ENCODE results near the gene L3MBTL4. TPM values are rescaled to one million over a fixed set of nuclear protein-coding genes. Genes with fewer than 3 reads are reported as not detected.

The L3MBTL4 gene
- total RNA-seq, 1 experiment from 2014 or later: 10.6 TPM

DNA sequence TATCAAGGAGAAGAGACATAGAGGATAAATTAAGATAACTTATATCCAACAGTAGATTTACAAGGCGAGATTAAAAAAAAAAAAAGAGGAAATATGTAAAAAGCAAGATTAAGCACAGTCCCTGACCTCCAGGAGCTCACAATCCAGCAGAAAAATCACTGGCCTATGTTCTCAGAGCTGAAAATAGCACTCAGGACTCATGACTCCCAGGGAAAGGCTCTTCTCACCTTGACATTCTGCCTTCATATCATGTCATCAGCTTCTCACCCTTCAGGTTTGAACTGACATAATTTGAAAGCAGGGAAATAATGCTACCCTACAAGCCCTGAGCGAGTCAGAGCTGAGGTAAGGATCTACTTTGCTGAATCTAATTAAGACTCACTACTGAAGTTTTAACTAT lies 82.8 kb downstream of the L3MBTL4 start:
- no peak overlapping the region for H3K27ac ChIP-seq
- H3K9me3 ChIP-seq (replicated peaks): no peaks in the 10 kb centered on the region
- no peaks in the 10 kb centered on the region for H3K36me3 ChIP-seq
- no peak overlapping the region for H3K4me3 ChIP-seq
- no peaks in the 10 kb centered on the region for H3K4me1 ChIP-seq (replicated peaks)
- no peak for DNase-seq (ENCODE audit: low read depth in 1 of 2, low spot score in 2 of 2)
- H3K27me3 ChIP-seq (replicated peaks): no peaks in the 10 kb centered on the region

DNA sequence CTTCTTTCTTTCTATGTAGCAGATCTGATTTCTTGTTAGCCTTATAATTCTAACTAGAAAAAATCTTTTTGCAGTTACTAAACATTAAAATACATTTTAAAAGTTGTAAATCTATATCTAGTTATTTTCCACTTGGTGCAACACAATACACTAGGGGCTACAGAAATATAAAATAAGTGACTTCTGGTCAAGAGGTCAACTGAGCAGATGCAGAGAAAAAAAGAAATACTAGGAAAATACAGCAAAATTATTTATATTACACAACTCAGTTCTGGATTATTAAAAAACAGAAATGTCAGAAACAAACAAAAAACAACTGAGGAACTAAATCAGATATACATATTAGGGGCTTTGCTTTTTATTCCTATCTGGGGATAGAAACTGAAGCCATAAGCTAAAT lies 83.9 kb downstream of the L3MBTL4 start:
- Histone ChIP-seq H3K4me3 (no peak overlapping the region), H3K27me3 (replicated peaks) (no peaks in the 10 kb centered on the region), H3K4me1 (replicated peaks) (no peaks in the 10 kb centered on the region), H3K36me3 (no peaks in the 10 kb centered on the region), H3K27ac (no peak overlapping the region), H3K9me3 (replicated peaks) (no peaks in the 10 kb centered on the region)
- DNase-seq (ENCODE audit: low read depth in 1 of 2, low spot score in 2 of 2): no peak

DNA sequence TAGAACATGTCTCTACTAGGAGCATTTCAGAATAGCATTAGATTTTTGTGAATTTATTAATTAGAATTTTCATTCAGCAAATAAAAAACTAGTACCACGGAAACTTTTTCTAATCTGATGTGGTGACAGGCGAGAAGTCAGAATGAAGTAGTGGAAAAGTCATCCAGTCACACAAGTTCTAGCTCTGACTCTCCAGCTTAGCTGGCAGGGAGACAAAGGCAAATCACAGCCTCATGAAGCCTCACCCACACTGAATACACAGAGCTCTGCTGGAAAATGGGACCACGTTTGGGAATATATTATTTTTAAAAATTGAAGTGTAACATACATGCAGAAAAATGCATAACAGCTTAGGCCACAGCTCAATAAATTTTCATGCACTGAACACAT lies 86.1 kb downstream of the L3MBTL4 start:
- Histone ChIP-seq H3K9me3 (replicated peaks) (peaks cover 7% of the 10 kb centered on the region; the same call in 1 of the 2 replicates), H3K4me3 (no peak overlapping the region), H3K27ac (no peak overlapping the region), H3K36me3 (no peaks in the 10 kb centered on the region), H3K27me3 (replicated peaks) (no peaks in the 10 kb centered on the region), H3K4me1 (replicated peaks) (no peaks in the 10 kb centered on the region)
- no peak for DNase-seq (ENCODE audit: low read depth in 1 of 2, low spot score in 2 of 2)

DNA sequence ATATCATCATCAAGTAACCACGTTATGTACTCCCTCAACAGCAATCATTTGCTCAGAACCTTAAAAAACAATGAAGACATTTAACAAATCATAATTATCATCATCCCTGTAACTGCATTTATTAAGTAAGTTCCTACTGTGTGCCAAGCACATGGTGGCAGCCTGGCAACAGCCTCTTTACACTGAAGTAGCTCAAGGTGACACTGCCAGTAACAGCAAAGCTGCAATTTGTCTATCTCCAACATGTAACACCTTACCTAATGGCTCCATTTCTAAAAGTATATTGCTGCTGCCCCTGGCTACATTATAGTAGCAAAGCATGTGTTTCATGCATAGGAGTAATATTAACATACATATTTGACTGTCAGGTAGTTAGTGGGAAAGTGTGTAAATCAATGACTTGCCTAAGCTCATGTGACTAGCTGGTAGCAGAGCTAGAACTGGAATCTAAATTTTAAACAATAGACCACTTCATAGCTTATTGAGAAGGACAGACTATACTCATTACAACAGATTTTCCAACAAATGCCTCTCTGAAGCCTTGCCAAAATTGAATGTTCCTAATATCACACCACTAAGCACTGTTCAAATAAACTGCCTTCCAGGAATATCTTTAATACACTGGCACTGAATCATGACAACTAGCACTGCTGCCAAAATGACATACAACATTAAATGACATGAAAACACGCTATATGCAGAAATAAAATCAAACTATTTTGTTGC lies 86.7 kb downstream of the L3MBTL4 start:
- no peak overlapping the region for H3K27ac ChIP-seq
- H3K9me3 ChIP-seq (replicated peaks): peaks cover 7% of the 10 kb centered on the region

DNA sequence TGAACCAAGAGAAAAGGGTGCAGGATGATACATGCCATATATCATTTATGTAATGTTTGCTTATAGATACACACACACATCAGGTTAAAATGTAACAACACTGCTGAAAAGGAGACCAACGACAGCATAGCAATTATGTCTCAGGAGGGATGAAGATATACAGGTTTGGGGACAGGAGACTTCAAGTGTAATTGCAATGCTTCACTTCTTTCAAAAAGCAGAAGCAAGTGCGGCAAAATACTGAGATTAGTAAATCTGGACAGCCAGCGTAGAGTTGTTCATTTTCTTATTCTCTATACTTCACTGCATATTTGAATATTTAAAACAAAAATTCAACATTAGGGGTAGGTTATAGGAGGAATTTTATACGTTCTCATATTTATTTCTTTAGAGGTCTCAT lies 87.2 kb downstream of the L3MBTL4 start:
- H3K27me3 ChIP-seq (replicated peaks): no peaks in the 10 kb centered on the region
- no peaks in the 10 kb centered on the region for H3K4me1 ChIP-seq (replicated peaks)
- H3K27ac ChIP-seq: no peak overlapping the region
- H3K4me3 ChIP-seq: no peak overlapping the region
- no peaks in the 10 kb centered on the region; the same call in 1 of the 2 replicates for H3K36me3 ChIP-seq
- DNase-seq (ENCODE audit: low read depth in 1 of 2, low spot score in 2 of 2): no peak
- H3K9me3 ChIP-seq (replicated peaks): peaks cover 7% of the 10 kb centered on the region

More for the DNA sequence above, 86.7 kb downstream of the L3MBTL4 start:
- H3K36me3 ChIP-seq: no peaks in the 10 kb centered on the region
- H3K27me3 ChIP-seq (replicated peaks): no peaks in the 10 kb centered on the region
- H3K4me3 ChIP-seq: no peak overlapping the region
- DNase-seq (ENCODE audit: low read depth in 1 of 2, low spot score in 2 of 2): no peak
- H3K4me1 ChIP-seq (replicated peaks): no peaks in the 10 kb centered on the region

DNA sequence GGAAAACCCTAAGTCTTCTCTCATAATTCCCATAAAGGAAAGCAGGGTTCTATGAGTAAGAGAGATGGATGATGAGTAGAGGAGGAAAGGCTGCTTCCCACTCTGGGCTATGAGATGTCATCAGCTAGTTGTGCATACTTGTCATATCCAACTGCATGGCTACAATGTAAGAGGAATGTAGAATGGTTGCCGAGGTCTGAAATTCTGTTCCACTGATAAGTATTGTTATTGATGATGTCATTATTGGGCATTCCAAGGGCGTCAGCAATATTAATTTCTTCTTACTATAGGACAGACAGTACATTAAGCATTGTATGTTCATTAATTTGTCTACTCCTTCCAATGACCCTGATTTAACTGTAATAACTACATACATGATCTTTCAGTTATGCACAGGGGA lies 88.1 kb downstream of the L3MBTL4 start:
- no peak for DNase-seq (ENCODE audit: low read depth in 1 of 2, low spot score in 2 of 2)
- H3K27me3 ChIP-seq (replicated peaks): no peaks in the 10 kb centered on the region
- H3K4me3 ChIP-seq: no peak overlapping the region
- peaks cover 7% of the 10 kb centered on the region for H3K9me3 ChIP-seq (replicated peaks)
- no peak overlapping the region for H3K27ac ChIP-seq
- H3K36me3 ChIP-seq: no peaks in the 10 kb centered on the region; the same call in 1 of the 2 replicates
- H3K4me1 ChIP-seq (replicated peaks): no peaks in the 10 kb centered on the region

DNA sequence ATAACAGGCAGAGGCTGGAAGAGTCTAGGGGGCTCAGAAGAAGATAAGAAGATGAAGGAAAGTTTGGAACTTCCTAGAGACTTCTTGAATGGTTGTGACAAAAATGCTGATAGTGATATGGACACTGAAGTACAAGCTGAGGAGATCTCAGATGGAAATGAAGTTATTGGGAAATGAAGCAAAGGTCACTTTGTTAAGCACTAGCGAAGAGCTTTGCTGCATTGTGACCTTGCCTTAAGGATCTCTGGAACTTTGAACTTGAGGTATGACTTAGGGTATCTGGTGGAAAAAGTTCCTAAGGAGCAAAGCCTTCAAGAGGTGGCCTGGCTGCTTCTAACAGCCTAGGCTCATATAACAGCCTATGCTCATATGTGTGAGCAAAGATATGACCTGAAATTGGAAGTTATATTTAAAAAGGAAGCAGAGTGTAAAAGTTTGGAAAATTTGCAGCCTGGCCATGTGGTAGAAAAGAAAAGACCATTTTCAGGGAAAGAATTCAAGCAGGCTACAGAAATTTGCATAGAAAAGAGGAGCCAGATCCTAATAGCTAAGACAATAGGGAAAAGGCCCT lies 91.3 kb downstream of the L3MBTL4 start:
- Histone ChIP-seq H3K9me3 (replicated peaks) (peaks cover 7% of the 10 kb centered on the region), H3K27me3 (replicated peaks) (no peaks in the 10 kb centered on the region), H3K27ac (no peak overlapping the region), H3K36me3 (no peaks in the 10 kb centered on the region; the same call in 1 of the 2 replicates), H3K4me3 (no peak overlapping the region), H3K4me1 (replicated peaks) (no peaks in the 10 kb centered on the region)
- DNase-seq (ENCODE audit: low read depth in 1 of 2, low spot score in 2 of 2): no peak

DNA sequence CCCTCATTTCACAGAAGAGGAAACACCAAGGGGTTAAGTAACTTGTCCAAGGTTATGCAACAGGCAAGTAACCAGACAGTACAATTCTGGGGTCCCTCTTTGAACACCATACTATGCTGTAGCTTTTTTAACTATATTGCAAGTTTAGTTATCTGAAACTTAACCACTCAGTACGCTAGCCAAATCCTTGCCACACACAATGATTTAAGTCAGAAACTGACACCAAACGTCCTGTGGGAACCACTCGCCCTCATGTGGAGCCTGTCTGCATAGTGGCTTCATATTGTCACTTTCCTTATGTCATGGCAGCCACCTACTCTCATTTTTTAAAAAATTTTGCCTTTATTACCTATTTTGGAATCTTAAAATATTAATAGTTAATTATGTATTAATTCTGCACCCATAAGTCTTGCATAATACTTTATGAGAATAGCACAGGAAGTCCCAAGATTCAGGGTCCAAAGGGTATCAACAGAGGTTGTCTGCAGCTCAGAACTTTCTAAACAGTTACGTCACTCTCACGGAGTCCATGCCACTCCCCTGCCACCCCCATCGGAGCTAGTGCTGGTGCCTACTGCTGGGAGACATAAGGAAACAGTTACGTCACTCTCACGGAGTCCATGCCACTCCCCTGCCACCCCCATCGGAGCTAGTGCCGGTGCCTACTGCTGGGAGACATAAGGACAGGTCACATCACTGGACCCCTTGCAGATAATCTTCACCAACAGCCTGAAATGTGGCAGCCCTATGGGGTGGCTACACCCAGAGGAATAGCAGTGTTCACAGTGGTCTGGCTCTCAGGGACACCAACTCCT lies 99.0 kb downstream of the L3MBTL4 start:
- no peaks in the 10 kb centered on the region for H3K27me3 ChIP-seq (replicated peaks)
- H3K4me1 ChIP-seq (replicated peaks): no peaks in the 10 kb centered on the region
- H3K36me3 ChIP-seq: no peaks in the 10 kb centered on the region
- H3K9me3 ChIP-seq (replicated peaks): no peaks in the 10 kb centered on the region
- no peak overlapping the region for H3K4me3 ChIP-seq
- H3K27ac ChIP-seq: no peak overlapping the region
- no peak for DNase-seq (ENCODE audit: low read depth in 1 of 2, low spot score in 2 of 2)

DNA sequence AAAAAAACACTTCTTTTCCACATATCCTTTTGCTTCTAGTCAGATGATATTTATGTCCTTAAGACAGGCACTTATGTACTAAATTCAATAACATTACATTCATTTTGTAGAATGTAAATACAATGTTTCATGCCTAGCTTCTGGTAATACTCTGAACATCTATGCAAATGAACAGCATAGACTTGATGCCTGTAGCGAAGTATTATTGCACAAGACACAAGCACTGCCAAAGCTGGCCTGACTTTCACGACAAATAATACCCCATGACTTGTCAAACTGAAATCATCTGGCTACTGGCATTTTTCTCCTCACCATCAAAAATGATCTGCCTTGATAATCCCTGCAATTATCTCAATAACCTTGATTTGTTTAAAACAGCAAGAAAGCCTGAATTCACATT lies 101.3 kb downstream of the L3MBTL4 start:
- H3K4me3 ChIP-seq: no peak overlapping the region
- no peak overlapping the region for H3K27ac ChIP-seq
- DNase-seq (ENCODE audit: low read depth in 1 of 2, low spot score in 2 of 2): no peak
- no peaks in the 10 kb centered on the region for H3K9me3 ChIP-seq (replicated peaks)
- H3K4me1 ChIP-seq (replicated peaks): no peaks in the 10 kb centered on the region
- no peaks in the 10 kb centered on the region for H3K27me3 ChIP-seq (replicated peaks)
- no peaks in the 10 kb centered on the region for H3K36me3 ChIP-seq

DNA sequence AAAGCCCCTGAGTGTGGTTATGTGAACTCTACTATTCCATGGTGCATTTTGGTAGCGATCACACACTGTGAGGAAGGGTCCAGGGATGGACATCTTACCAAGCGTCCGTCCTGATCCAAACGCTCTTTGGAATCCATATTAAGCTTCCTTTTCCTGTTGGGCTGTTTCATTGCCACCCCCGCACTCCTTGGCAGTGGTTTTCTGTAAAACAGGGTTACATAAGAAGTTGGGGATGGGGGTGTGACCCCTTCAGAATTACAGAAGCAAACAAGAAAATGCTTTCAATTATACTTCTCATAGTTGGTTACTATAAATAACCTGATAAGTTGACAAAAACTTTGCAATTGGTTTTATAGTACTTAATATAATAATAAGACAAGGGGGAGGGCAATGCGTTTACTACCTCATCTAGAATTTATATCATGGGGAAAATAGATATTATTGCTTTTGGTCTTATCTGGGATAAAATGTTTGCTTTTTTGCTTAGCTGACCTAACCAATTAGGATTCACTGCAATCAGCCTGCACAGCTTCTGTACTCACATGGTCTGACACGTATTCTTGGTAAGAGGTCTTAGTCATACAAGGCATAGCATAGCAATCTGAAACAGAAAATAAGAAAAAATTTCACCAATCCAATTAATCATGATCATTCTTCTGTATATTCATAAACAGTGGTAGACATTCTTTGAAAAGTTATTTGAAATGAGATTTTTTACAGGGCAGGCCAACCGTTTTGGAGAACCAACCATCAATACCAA lies 103.1 kb downstream of the L3MBTL4 start:
- Histone ChIP-seq H3K27ac (no peak overlapping the region), H3K27me3 (replicated peaks) (no peaks in the 10 kb centered on the region), H3K4me1 (replicated peaks) (no peaks in the 10 kb centered on the region), H3K9me3 (replicated peaks) (no peaks in the 10 kb centered on the region), H3K36me3 (no peaks in the 10 kb centered on the region), H3K4me3 (no peak overlapping the region)
- no peak for DNase-seq (ENCODE audit: low read depth in 1 of 2, low spot score in 2 of 2)

DNA sequence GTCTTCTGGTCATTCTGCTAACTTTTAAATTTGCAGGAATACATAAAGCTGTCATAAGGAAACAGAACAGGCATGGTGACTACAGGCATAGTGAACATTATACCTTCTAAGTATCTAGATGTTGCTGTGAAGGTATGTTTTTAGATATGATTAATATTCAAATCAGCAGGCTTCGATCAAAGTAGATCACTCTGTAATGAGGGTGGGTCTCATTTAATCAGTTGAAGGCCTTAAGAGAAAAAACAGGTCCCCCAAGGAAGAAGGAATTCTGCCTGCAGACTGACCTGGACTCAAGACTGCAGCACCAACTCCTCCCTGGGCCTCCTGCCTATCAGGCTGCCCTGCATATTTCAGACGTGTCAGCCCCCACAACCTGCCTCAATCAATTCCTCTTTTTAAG lies 104.0 kb downstream of the L3MBTL4 start:
- no peak overlapping the region for H3K27ac ChIP-seq
- H3K4me1 ChIP-seq (replicated peaks): no peaks in the 10 kb centered on the region
- no peaks in the 10 kb centered on the region for H3K36me3 ChIP-seq
- no peaks in the 10 kb centered on the region for H3K9me3 ChIP-seq (replicated peaks)
- no peak overlapping the region for H3K4me3 ChIP-seq
- H3K27me3 ChIP-seq (replicated peaks): no peaks in the 10 kb centered on the region
- DNase-seq (ENCODE audit: low read depth in 1 of 2, low spot score in 2 of 2): no peak

DNA sequence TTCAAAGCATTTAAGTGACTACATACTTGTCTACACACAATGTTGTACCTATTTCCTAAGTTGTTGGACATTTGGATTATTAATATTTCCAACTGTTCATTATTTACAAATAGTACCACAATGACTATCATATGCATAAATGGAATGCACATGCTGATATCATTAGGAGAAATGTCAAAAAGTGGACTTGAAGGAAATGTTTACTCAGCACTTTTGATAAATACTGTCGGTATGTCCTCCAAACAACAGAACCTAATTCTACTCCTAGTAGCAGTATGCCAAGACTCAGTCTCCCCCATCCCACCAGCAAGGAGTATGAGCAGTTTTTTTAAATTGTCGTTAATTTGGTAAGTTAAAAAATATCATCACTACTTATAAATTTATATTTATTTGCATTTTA lies 116.8 kb downstream of the L3MBTL4 start:
- Histone ChIP-seq H3K36me3 (no peaks in the 10 kb centered on the region), H3K4me3 (no peak overlapping the region), H3K27ac (no peak overlapping the region), H3K27me3 (replicated peaks) (no peaks in the 10 kb centered on the region), H3K4me1 (replicated peaks) (no peaks in the 10 kb centered on the region; the same call in 1 of the 2 replicates), H3K9me3 (replicated peaks) (no peaks in the 10 kb centered on the region)
- DNase-seq (ENCODE audit: low read depth in 1 of 2, low spot score in 2 of 2): no peak

DNA sequence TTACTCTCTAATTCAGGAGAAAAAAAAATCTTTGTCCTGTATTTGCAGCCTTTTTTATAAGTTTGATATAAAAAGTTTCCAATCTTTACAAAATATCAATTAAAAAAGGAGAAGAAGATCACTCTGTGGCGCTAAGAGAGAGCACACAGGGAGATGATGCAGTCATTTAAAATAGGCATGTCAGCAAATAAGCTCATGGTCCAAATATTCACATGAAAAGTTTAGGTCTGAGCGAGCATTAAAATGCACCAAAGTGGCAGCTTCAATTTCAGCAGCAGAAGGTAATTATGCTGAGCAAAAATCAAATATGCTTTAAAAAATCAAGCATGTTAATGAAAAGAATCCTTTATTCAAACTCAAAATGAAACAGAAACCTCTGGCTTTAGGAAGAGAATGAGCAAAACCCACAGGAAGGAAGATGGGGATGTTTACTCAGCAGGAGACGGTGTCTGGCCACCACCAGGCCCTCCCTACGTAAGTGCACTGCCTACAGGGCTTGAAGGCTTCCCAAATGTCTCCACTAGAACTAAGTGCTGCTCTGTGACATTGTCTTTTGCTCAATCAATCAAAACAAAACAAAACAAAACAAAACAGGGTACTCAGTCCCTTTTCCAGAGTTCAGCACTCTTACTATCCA lies 120.4 kb downstream of the L3MBTL4 start:
- Histone ChIP-seq H3K9me3 (replicated peaks) (no peaks in the 10 kb centered on the region), H3K36me3 (no peaks in the 10 kb centered on the region), H3K27ac (no peak overlapping the region), H3K4me1 (replicated peaks) (no peaks in the 10 kb centered on the region; the same call in 1 of the 2 replicates), H3K4me3 (no peak overlapping the region), H3K27me3 (replicated peaks) (no peaks in the 10 kb centered on the region)
- DNase-seq (ENCODE audit: low read depth in 1 of 2, low spot score in 2 of 2): peak in 1 of 2 experiments; percentile 12
